HG02763 (cell line): Measurements from ENCODE around the gene SLC5A11.

Source experiments
- ATAC-seq: cut with Tn5 transposase; IDR thresholded peaks from one replicate; pipeline ENCODE4 v1.9.1; 2021; ENCODE audit warnings: mild to moderate bottlenecking, moderate library complexity; ENCODE audit not compliant: unreplicated experiment

SLC5A11 gene

GRCh38 chr16:24917236-24917635, 71.5 kb downstream of the SLC5A11 start:
- no peak for ATAC-seq

DNA sequence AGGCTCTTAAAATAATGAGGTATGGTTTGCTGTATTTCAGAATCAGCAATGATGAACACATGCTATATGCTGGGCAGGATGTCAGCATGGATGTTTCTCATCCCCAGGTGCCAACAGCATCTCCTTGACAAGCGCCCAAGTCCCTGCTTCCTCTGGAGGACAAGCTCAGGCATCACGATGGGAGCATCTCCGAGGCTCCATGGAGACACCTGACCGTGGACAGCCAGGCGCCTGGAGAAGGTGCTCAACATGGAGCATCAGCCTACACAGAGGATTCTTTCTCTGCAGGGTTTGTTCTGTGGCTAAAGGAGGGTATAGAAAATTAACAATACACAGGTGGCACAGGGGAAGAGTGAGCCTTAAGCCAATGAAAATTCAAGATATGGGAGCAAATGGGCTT, 72.1 kb downstream of the SLC5A11 start:
- no peak for ATAC-seq

DNA sequence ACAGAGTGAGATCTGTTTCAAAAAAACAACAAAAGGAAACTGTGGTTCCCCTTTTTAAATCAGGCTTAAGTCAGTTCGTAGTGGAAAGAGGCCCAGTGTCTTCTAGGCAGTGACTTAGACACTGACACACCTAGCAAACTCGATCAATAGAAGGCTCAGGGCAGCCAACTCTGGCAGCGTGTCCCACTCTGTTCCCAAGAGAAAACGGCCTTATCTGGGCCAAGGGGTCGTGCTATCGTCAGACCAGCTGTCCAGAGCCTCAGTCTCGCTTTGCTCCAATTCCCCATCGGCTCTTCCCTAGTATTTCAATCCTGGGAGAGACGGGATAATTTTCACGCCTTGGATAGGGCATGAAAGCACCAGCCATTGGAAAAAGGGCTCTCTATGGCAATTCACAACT, 72.9 kb downstream of the SLC5A11 start:
- no peak for ATAC-seq

DNA sequence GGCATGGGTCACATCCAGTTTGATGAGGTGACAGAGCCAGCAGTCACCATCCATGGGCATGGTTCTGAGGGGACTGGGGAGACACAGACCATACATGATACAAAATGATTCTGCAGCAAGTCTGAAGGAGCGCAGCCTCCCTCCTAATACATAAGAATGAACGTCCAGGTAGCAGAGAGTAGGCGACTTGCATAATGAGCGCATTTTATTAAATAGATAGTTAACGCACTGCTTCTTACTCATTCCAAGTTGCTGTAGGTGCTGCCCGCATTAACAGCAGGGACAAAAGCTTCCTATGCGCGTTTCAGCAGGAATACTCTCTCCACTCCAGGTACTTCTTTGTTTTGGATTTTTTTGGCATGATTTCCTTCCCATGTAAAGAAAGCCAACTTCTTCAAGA, 73.8 kb downstream of the SLC5A11 start:
- ATAC-seq, result no peak

- ATAC-seq, result no peak
Measured at GRCh38 chr16:24920568-24920967, 74.8 kb downstream of the SLC5A11 start.

DNA sequence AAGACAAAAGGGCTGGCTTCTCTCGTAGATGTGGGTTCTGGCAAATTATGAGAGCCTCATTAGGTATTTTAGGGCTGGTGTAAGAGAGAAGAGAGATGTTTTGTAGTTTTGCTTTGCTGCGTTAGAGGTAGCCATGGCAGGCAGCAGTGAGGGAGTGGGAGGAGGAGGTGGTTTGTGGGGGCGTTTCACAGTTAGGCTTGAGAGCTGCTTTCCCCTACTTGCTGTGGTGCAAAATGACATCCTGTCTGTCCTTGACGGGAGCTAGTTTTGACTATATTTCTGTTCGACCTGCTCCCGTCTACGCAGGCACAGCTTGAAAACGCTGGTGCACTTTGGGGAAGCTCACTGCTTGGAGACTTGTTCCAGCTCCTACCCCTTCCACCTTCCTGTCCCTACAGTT, 75.5 kb downstream of the SLC5A11 start:
- ATAC-seq, result no peak

DNA sequence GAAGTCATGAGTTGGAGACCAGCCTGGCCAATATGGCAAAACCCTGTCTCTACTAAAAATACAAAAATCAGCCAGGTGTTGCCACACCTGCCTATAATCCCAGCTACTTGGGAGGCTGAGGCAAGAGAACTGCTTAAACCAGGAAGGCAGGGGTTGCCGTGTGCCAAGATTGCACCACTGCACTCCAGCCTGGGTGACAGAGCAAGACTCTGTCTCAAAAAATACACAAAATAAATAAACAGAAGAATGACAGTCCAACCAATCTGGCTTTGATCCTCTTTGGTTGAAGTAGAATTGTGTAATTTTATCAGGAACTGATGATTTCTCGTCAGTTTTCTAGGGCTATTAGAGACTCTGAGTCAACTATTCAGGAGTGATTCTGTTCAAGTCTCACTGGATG, 79.4 kb downstream of the SLC5A11 start:
- ATAC-seq, result no peak

- no peak for ATAC-seq
Measured at GRCh38 chr16:24929409-24929808, 83.6 kb downstream of the SLC5A11 start.

DNA sequence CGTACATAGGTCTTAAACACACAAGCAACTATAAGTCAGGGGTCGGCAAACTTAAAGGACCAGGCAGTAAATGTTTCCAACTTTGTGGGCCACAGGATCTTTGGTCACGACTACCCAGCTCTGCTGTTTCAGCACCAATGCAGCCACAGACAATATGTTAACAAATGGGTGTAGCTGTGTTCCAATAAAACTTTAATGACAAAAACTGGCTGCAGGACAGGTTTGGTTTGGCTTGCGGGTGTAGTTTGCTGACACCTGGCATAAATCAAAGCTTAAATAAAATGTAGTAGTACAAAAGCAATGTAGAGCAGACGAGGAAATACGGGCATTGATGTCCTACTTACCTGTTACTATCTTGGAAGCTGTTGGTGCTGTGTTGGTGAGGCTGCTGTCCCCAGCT, 84.7 kb downstream of the SLC5A11 start:
- ATAC-seq, result no peak

DNA sequence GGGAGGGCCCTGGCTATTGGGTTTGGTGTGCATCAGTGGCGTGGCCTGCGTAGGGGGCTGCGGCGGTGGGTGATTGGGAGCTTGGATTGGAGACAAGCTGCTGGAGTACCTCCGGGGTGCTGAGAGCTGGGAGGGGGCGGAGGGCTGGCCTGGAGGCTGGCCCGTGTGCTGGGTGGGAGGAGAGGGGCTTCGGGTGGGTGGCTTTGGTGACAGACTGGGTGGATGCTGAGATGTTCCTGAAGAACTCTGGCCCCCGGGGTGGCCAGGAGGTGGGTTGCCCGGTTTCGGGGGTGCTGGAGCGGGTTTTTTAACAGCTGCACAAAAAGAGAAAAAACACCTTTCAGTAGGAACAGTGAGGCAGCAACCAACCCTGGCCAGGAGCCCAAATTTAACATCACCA, 85.3 kb downstream of the SLC5A11 start:
- ATAC-seq, result no peak

DNA sequence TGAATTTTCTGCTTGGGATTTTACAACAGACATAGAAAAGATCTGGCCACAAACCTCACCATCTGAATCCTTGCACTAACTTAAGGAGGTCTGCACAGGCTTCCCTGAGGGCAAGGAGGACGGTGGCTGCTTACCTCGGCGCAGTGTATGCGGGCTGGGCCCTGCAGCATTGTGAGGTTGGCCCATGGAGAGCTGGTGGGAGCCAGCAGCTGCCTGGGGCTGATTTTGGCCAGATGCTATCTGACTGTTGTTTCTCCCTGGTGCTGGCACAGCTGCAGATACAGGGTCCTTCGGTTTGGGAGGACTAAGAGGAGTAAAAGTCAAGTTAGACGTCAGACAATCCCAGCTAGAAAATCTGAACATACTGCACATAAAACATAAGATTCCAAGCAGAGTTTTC, 89.6 kb downstream of the SLC5A11 start:
- no peak for ATAC-seq

- no peak for ATAC-seq
Measured at GRCh38 chr16:24936151-24936550, 90.4 kb downstream of the SLC5A11 start.

DNA sequence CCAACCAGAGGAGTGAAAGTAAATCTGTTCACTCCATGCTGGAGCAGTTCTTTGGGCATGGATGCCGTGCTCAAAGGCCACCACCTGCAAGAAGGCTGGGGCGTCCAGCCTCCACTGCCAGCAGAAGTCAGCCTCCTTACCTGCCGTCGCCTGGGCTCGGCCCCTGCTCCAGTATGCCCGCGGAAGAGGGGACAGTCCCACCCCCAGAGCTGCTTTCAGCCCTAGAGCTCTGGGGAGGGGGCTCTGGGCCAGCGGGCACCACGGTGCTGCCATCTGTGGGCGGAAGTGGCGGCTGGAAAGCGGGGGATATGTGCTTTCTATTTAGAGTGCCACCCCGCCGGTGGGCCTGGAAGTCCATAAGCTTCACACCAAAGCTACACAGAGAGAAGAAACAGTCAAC, 93.5 kb downstream of the SLC5A11 start:
- no peak for ATAC-seq

GRCh38 chr16:24939738-24940137, 94.0 kb downstream of the SLC5A11 start:
- ATAC-seq, result no peak

GRCh38 chr16:24943471-24943870, 97.7 kb downstream of the SLC5A11 start:
- ATAC-seq, result no peak

GRCh38 chr16:24944206-24944605, 98.4 kb downstream of the SLC5A11 start:
- no peak for ATAC-seq

- no peak for ATAC-seq
Measured at GRCh38 chr16:24946155-24946554, 100.4 kb downstream of the SLC5A11 start.

DNA sequence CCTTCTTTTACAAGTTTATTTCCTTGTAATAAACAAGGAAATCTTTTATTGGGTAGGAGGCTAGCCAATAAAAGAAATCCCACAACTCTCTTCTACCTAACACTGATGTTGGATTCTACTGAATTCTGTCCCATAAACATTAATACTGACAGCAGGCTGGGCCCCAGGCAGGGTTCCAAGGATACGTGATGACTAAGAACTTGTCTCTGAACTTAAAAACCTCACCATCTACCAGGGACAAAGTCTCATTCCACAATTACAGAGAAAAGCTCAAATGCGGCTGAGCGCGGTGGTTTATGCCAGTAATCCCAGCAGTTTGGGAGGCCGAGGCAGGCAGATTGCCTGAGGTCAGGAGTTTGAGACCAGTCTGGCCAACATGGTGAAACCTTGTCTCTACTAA, 104.5 kb downstream of the SLC5A11 start:
- no peak for ATAC-seq

GRCh38 chr16:24953306-24953705, 107.5 kb downstream of the SLC5A11 start:
- no peak for ATAC-seq

- no peak for ATAC-seq
Measured at GRCh38 chr16:24953721-24954120, 108.0 kb downstream of the SLC5A11 start.

DNA sequence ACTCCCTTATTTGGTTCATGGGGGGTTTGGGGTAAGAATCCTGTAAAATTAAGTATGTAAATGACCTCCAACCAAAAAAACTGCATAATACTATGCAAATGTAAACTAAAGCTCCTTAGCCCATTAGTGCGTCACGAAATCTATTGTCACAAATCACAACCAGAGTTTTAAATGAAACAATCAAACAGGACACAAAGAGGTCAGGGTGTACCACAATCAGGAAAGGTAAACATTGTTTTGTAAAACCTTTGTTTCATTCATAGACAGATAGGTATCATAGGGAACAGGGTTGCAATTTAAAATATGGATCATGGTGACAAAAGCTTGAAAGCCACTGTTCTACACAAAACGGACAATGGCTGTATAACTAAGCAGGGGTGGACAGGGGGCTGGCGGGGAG, 108.4 kb downstream of the SLC5A11 start:
- ATAC-seq, result no peak

DNA sequence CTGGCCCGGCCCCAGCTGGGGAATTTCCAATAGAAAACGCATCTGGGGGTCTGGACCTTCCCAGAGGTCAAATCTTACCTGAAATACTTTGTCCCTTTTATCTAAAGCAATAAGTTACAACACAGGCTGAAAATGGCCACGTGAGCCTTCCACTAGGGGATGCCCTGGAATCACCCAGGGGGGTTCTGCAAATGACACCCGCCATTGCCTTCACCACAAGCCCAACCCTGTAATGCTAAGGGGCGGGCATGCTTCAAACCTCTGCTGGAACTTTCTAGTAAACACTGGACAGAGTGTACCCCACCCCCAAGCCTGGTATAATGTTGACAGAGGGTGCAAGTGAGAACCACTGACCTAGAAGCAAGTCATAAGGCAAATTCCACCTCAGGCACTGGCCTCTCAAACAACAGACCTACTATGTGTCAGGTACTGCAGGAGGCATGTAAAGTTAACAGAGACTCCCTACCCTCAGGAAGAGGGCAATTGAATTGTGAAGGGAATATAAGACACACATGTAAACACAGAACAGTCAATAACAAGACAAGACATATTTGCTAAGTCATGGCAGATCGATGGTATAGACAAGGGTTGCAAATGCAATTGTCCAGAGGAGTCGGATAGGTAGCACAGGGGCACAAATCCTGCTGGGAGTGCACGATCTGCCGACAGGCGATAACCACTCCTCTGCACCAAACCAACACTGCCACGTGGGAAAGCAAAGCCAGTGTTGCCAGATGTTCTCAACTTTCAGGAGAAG, 110.4 kb downstream of the SLC5A11 start:
- no peak for ATAC-seq

DNA sequence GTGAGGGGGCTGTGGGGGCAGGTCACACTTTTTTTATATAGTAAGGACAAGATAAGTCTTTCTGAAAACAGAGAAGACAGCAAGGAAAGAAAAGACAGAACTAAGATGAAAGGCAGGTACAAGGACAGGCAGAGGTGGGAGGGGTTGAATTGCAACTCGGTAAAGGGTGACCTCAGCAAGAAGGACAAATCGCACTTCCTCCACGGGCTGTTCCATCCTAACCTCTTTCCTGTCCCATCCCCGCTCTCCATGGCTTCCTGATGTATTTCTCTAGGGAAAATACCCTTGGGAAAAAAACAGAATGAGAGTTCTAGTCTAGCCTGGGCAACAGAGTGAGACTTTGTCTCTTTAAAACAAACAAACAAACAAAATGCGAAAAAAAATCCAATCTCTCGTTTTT, 112.1 kb downstream of the SLC5A11 start:
- no peak for ATAC-seq
